GM23338 (cell line): Measurements from ENCODE around the gene GOLGB1. TPM values are rescaled to one million over a fixed set of nuclear protein-coding genes. Genes with fewer than 3 reads are reported as not detected.

Experiments used
- ETS1 ChIP-seq: IDR thresholded peaks from 2 replicates; pipeline ENCODE4 v1.6.1; 2016; ENCODE audit warnings: antibody characterized with exemption
- EZH2phosphoT487 ChIP-seq: fragments of 200-600 bp; sonication (generic); IDR thresholded peaks from one replicate; pipeline ENCODE4 v1.8.1; 2018; ENCODE audit warnings: antibody characterized with exemption; ENCODE audit not compliant: unreplicated experiment
- POLR2AphosphoS5 ChIP-seq: IDR thresholded peaks from 2 replicates; pipeline ENCODE4 v1.6.1; 2016; ENCODE audit warnings: antibody characterized with exemption, low read depth
- STAT1 ChIP-seq: IDR thresholded peaks from one replicate; pipeline ENCODE4 v1.6.1; 2016; ENCODE audit warnings: antibody characterized with exemption; ENCODE audit not compliant: unreplicated experiment
- ZNF462 ChIP-seq: fragments of 250-450 bp; sonication (Bioruptor Pico); IDR thresholded peaks from 2 replicates; pipeline ENCODE4 v1.5.0; 2020; ENCODE audit warnings: mild to moderate bottlenecking, moderate library complexity
- polyA plus RNA-seq: library from polyadenylated mRNA; unstranded; fragments of >200 nt; fragmentation: Nextera tagmentation; extraction: Ambion mirVana; gene quantifications from 2 replicates; pipeline ENCODE4 v1.2.1, GENCODE V29; 2016
- small RNA-seq: library from RNA; depleted of rRNA; stranded (forward); fragments of <200 nt; gene quantifications from one replicate; pipeline ENCODE3, GENCODE V24; 2014; ENCODE audit warnings: low replicate concordance
- total RNA-seq: library from RNA; depleted of rRNA; stranded (reverse); fragments of >200 nt; shearing (Covaris generic); gene quantifications from 2 replicates; pipeline ENCODE4 v1.2.3, GENCODE V29; 2014; rRNA removed

Gene GOLGB1
- total and polyA plus RNA-seq, 2 experiments from 2014 or later, result 34.5 to 56.8 TPM

- TF ChIP-seq ZNF462 (CRISPR knock-in tag), result no peak
- no peak for TF ChIP-seq ETS1
- TF ChIP-seq EZH2phosphoT487, result no peak
- TF ChIP-seq STAT1, result no peak
- TF ChIP-seq POLR2AphosphoS5, result no peak
Measured at GRCh38 chr3:121619691-121620090, 129.8 kb downstream of the GOLGB1 start (continued).

Small RNA genes within 50 kb of the gene (small RNA-seq; reads per million reads assigned to genes)
- gene RNU4-62P, result not detected

Other genes starting within 250 kb of the GOLGB1 start
- gene POLQ, start 203.8 kb downstream of the GOLGB1 start, total RNA-seq, result 14.7 and 20.6 TPM in 2 replicates
- 4.5 and 6.9 TPM in 2 replicates for gene POLQ, start 203.8 kb downstream of the GOLGB1 start, polyA plus RNA-seq
- gene ARGFX, start 181.8 kb downstream of the GOLGB1 start, total RNA-seq, result not detected in 2 replicates
- gene ARGFX, start 181.8 kb downstream of the GOLGB1 start, polyA plus RNA-seq, result not detected in 2 replicates
- gene FBXO40, start 156.4 kb downstream of the GOLGB1 start, total RNA-seq, result 0.03 and 0.23 TPM in 2 replicates
- gene FBXO40, start 156.4 kb downstream of the GOLGB1 start, polyA plus RNA-seq, result 0.05 TPM in 1 of 2 replicates, not detected in the other
- gene HCLS1, start 88.8 kb downstream of the GOLGB1 start, total RNA-seq, result 0.66 and 0.93 TPM in 2 replicates
- gene HCLS1, start 88.8 kb downstream of the GOLGB1 start, polyA plus RNA-seq, result 0.63 and 1.1 TPM in 2 replicates
- gene IQCB1, start 85.3 kb upstream of the GOLGB1 start, total RNA-seq, result 31.8 and 39.0 TPM in 2 replicates
- 22.5 and 28.8 TPM in 2 replicates for gene IQCB1, start 85.3 kb upstream of the GOLGB1 start, polyA plus RNA-seq
- 5.7 and 8.8 TPM in 2 replicates for gene EAF2, start 85.5 kb upstream of the GOLGB1 start, total RNA-seq
- gene EAF2, start 85.5 kb upstream of the GOLGB1 start, polyA plus RNA-seq, result 14.7 and 15.0 TPM in 2 replicates
- gene SLC15A2, start 144.7 kb upstream of the GOLGB1 start, total RNA-seq, result 0.90 and 5.2 TPM in 2 replicates
- gene SLC15A2, start 144.7 kb upstream of the GOLGB1 start, polyA plus RNA-seq, result 0.26 and 0.49 TPM in 2 replicates